ENCODE data around the gene RABGAP1.

DNA sequence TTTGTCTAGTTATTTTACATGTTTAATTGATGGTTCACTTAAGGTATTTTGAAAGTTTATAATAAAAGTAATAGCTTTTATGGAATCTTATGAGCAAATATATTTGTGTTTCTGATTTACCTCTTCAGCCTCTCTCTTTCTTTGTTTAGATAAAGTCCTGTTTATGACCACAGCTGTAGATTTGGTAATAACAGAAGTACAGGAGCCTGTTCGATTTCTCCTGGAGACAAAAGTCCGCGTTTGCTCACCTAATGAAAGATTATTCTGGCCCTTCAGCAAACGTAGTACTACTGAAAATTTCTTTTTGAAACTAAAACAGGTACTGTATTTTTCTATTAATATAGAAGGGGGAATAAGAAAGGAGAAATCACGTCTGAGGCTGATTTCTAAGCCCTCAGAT lies 57.6 kb downstream of the RABGAP1 start:
- TF ChIP-seq, protein P1, sequence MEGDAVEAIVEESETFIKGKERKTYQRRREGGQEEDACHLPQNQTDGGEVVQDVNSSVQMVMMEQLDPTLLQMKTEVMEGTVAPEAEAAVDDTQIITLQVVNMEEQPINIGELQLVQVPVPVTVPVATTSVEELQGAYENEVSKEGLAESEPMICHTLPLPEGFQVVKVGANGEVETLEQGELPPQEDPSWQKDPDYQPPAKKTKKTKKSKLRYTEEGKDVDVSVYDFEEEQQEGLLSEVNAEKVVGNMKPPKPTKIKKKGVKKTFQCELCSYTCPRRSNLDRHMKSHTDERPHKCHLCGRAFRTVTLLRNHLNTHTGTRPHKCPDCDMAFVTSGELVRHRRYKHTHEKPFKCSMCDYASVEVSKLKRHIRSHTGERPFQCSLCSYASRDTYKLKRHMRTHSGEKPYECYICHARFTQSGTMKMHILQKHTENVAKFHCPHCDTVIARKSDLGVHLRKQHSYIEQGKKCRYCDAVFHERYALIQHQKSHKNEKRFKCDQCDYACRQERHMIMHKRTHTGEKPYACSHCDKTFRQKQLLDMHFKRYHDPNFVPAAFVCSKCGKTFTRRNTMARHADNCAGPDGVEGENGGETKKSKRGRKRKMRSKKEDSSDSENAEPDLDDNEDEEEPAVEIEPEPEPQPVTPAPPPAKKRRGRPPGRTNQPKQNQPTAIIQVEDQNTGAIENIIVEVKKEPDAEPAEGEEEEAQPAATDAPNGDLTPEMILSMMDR (IDR thresholded peaks at IDR 0.05): no peak
- TF ChIP-seq POLR2A (IDR thresholded peaks at IDR 0.05): no peak

Measured in vagina (tissue), 2 donors.